HepG2 (cell line): Measurements from ENCODE around the gene TMX1. TPM values are rescaled to one million over a fixed set of nuclear protein-coding genes. Genes with fewer than 3 reads are reported as not detected.

Experiments used
- ATAC-seq: fragments of 200-7000 bp; cut with Tn5 transposase; 3 replicates; pipeline ENCODE4 v1.9.1; 2020; ENCODE audit warnings: mild to moderate bottlenecking, moderate library complexity
- BruUV-seq: library from RNA; stranded (reverse); fragments of 400-500 nt; replicated peaks from 2 replicates; lab custom pipeline; 2021; lab: Mats Ljungman, UMichigan
- CTCF ChIA-PET: fragments of 300-600 bp; formaldehyde crosslinking; extraction: SDS; loops from one replicate; lab custom pipeline; 2021; ENCODE audit warnings: low total read pairs, inconsistent platforms, low intra/inter-chr PET ratio; lab: Yijun Ruan, JAX
- POLR2A ChIA-PET: fragments of 350-600 bp; sonication (Branson Sonifier 250); formaldehyde crosslinking; loops from one replicate; lab custom pipeline; 2020; ENCODE audit warnings: antibody characterized with exemption, inconsistent platforms; lab: Yijun Ruan, JAX
- DNase-seq: peaks from one replicate; pipeline ENCODE4 v3.0.0-alpha.2; 2015; ENCODE audit warnings: low spot score
- FAIRE-seq: peaks from 3 replicates; lab custom pipeline; 2011; peaks lifted over from hg19 to GRCh38; lab: Jason Lieb, UNC
- H2AFZ ChIP-seq: one replicate; pipeline ENCODE4 v1.6.1; 2011; ENCODE audit warnings: low read length, inconsistent platforms
- H3K27ac ChIP-seq: fragments of 300-600 bp; 3 replicates; pipeline ENCODE4 v1.8.0; 2011; ENCODE audit warnings: mixed run types, mild to moderate bottlenecking, mixed read lengths, low read length, inconsistent platforms; ENCODE audit not compliant: insufficient read depth; ENCODE audit errors: extremely low read length
- H3K27me3 ChIP-seq, 2 experiments: fragments of 200-600 bp in 1 of 2; 2 replicates in 1 of 2; 3 replicates in 1 of 2; pipeline versions ENCODE4 v1.6.0 to v1.8.0; 2011; ENCODE audit warnings: low read length in 2 of 2, mild to moderate bottlenecking in 2 of 2, moderate library complexity in 2 of 2, inconsistent platforms in 1 of 2; ENCODE audit not compliant: insufficient read depth in 2 of 2, control insufficient read depth in 1 of 2
- H3K36me3 ChIP-seq, 2 experiments: fragments of 200-600 bp in 1 of 2; replicated peaks in 1 of 2; 2 replicates in 1 of 2; 3 replicates in 1 of 2; pipeline versions ENCODE4 v1.5.1 to v1.8.0; 2011; ENCODE audit warnings: low read length in 2 of 2, inconsistent platforms in 1 of 2; ENCODE audit not compliant: insufficient read depth in 2 of 2, control insufficient read depth in 1 of 2
- H3K4me1 ChIP-seq: 2 replicates; pipeline ENCODE4 v1.5.1; 2012; ENCODE audit warnings: low read length, inconsistent platforms; ENCODE audit not compliant: insufficient read depth
- H3K4me2 ChIP-seq: 2 replicates; pipeline ENCODE4 v1.6.0; 2011; ENCODE audit warnings: low read depth, low read length, inconsistent platforms
- H3K4me3 ChIP-seq, 3 experiments: fragments of 200-600 bp in 1 of 3; sonication (generic), shearing (Covaris generic) in 1 of 3; replicated peaks in 1 of 3; 2 replicates each; pipeline ENCODE4 v1.5.1; 2011 to 2016; ENCODE audit warnings: low read length in 3 of 3, inconsistent platforms in 2 of 3, low read depth in 2 of 3, mild to moderate bottlenecking in 2 of 3, control low read depth in 1 of 3, mixed read lengths in 1 of 3; ENCODE audit not compliant: insufficient read depth in 1 of 3
- H3K79me2 ChIP-seq: one replicate; pipeline ENCODE4 v1.6.1; 2011; ENCODE audit warnings: low read length, inconsistent platforms; ENCODE audit not compliant: insufficient read depth
- H3K9ac ChIP-seq: 2 replicates; pipeline ENCODE4 v1.6.0; 2011; ENCODE audit warnings: mild to moderate bottlenecking, low read depth, low read length, inconsistent platforms; ENCODE audit not compliant: insufficient read depth
- H3K9me3 ChIP-seq: 2 replicates; pipeline ENCODE4 v1.5.1; 2012; ENCODE audit warnings: mild to moderate bottlenecking, low read length
- H4K20me1 ChIP-seq: 2 replicates; pipeline ENCODE4 v1.6.0; 2011; ENCODE audit warnings: inconsistent platforms, mild to moderate bottlenecking, low read length, moderate library complexity; ENCODE audit not compliant: insufficient read depth
- CCDC6 ChIP-seq: sonication (generic); formaldehyde crosslinking; IDR thresholded peaks from 2 replicates; pipeline ENCODE4 v1.8.1; 2022; ENCODE audit warnings: mild to moderate bottlenecking, missing genetic modification reagents, moderate library complexity
- FOXC1 ChIP-seq: sonication (generic); formaldehyde crosslinking; IDR thresholded peaks from 2 replicates; pipeline ENCODE4 v1.8.0; 2022; ENCODE audit warnings: mild to moderate bottlenecking, missing genetic modification reagents, borderline replicate concordance
- FOXO1 ChIP-seq: sonication (generic); formaldehyde crosslinking; IDR thresholded peaks from 2 replicates; pipeline ENCODE4 v1.4.0; 2020; ENCODE audit warnings: missing genetic modification reagents
- HNRNPK ChIP-seq: fragments of 200-400 bp; formaldehyde crosslinking; IDR thresholded peaks from 2 replicates; pipeline ENCODE4 v1.6.1; 2018; ENCODE audit warnings: low read length, low read depth, moderate library complexity, mild to moderate bottlenecking; ENCODE audit not compliant: poor library complexity, severe bottlenecking
- KDM2A ChIP-seq: sonication (generic); formaldehyde crosslinking; IDR thresholded peaks from 2 replicates; pipeline ENCODE4 v1.4.0; 2020; ENCODE audit warnings: low read depth, missing genetic modification reagents, borderline replicate concordance
- KLF6 ChIP-seq: IDR thresholded peaks from 2 replicates; pipeline ENCODE4 v1.8.0; 2016; ENCODE audit warnings: missing biosample characterization, missing genetic modification reagents
- RELA ChIP-seq: sonication (generic); formaldehyde crosslinking; IDR thresholded peaks from 2 replicates; pipeline ENCODE4 v1.4.0; 2020; ENCODE audit warnings: missing genetic modification reagents
- REPIN1 ChIP-seq: sonication (generic); formaldehyde crosslinking; IDR thresholded peaks from 2 replicates; pipeline ENCODE4 v1.8.0; 2022; ENCODE audit warnings: missing genetic modification reagents, low read depth, mild to moderate bottlenecking, borderline replicate concordance
- SAFB2 ChIP-seq: sonication (generic); formaldehyde crosslinking; IDR thresholded peaks from 2 replicates; pipeline ENCODE4 v1.5.1; 2020; ENCODE audit warnings: missing genetic modification reagents, low read depth, mild to moderate bottlenecking, borderline replicate concordance
- ZKSCAN8 ChIP-seq: IDR thresholded peaks from 2 replicates; pipeline ENCODE4 v1.6.1; 2016; ENCODE audit warnings: borderline replicate concordance, missing genetic modification reagents, missing compliant biosample characterization
- WGBS: methylation state at CpG from one replicate; pipeline ENCODE4 v1.1.6; 2017; ENCODE audit warnings: low lambda C conversion rate; 5-methylcytosine and 5-hydroxymethylcytosine counted together
- in situ Hi-C: cut with HindIII; loops from 2 replicates; pipeline ENCODE4 v1.10.0; 2017; ENCODE audit warnings: low pct_unique_long_range_greater_than_20kb; ENCODE audit not compliant: extremely low pct_ligation_motif_present
- intact Hi-C: fragments of 100-400 bp; cut with micrococcal nuclease; formaldehyde crosslinking; loops from one replicate; pipeline ENCODE4 v1.10.0; 2022; ENCODE audit not compliant: unreplicated experiment
- polyA plus RNA-seq, 8 experiments: library from polyadenylated mRNA; depleted of rRNA in 3 of 8; stranded (reverse) in 7 of 8; unstranded in 1 of 8; fragments of >200 nt; fragmentation: Illumina TruSeq in 4 of 8; extraction: Trizol in 4 of 8; gene quantifications; 2 replicates each; pipeline versions ENCODE4 v1.2.1 to v1.2.3, GENCODE V29; 2011 to 2016; ENCODE audit warnings: low read depth in 4 of 8, missing spikeins in 1 of 8, mixed read lengths in 1 of 8; ENCODE audit not compliant: insufficient read depth in 1 of 8
- total RNA-seq, 5 experiments: library from RNA; depleted of rRNA; stranded (reverse); fragments of >200 nt; fragmentation: Illumina TruSeq; extraction: Trizol; gene quantifications; 2 replicates each; pipeline ENCODE4 v1.2.3, GENCODE V29; 2016; ENCODE audit warnings: low read depth in 1 of 5
- TF ChIP-seq, protein P1 (sequence below): sonication (generic); formaldehyde crosslinking; IDR thresholded peaks from 2 replicates; pipeline ENCODE4 v1.4.0; 2020; ENCODE audit warnings: missing genetic modification reagents
- TF ChIP-seq, protein P2 (sequence below): sonication (generic); formaldehyde crosslinking; IDR thresholded peaks from 2 replicates; pipeline ENCODE4 v1.4.0; 2020; ENCODE audit warnings: mild to moderate bottlenecking, missing genetic modification reagents, borderline replicate concordance
- TF ChIP-seq, protein P3 (sequence below): sonication (generic); formaldehyde crosslinking; IDR thresholded peaks from 2 replicates; pipeline ENCODE4 v1.8.1; 2023; ENCODE audit warnings: mild to moderate bottlenecking, missing genetic modification reagents, borderline replicate concordance

The TMX1 gene
- total and polyA plus RNA-seq, 2 of the 13 experiments (the other 11 are each of a cell fraction or from before 2014, with no cell fraction given) = 23.0 to 56.8 TPM

DNA sequence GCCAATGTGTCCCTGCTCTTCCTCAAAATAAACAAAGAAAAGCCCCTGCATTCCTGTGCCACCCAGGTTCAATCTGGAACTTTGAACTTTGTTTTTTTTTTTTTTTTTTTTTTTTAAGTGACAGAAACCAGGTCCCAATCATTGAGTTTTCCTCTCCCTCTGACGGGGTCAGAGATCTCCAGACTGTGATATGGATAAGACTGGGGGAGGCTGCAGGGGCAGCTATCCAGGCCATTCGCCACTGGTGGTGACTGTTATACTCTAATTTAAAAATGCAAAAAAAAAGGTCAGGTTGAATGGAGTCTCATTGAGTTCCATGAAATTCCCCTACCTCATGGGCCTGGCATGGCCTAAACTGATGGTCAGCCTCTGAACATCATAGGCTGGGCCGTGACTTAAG lies 57.0 kb downstream of the TMX1 start:
- FAIRE-seq (no peak), ATAC-seq (no peak), DNase-seq (no peak)
- peaks cover 0 to 4% of the 10 kb centered on the region in 2 experiments; a peak in 1 of 5 replicates for H3K27me3 ChIP-seq
- H4K20me1 ChIP-seq = no peaks in the 10 kb centered on the region
- H3K27ac ChIP-seq = no peak overlapping the region
- TF ChIP-seq, protein P1, sequence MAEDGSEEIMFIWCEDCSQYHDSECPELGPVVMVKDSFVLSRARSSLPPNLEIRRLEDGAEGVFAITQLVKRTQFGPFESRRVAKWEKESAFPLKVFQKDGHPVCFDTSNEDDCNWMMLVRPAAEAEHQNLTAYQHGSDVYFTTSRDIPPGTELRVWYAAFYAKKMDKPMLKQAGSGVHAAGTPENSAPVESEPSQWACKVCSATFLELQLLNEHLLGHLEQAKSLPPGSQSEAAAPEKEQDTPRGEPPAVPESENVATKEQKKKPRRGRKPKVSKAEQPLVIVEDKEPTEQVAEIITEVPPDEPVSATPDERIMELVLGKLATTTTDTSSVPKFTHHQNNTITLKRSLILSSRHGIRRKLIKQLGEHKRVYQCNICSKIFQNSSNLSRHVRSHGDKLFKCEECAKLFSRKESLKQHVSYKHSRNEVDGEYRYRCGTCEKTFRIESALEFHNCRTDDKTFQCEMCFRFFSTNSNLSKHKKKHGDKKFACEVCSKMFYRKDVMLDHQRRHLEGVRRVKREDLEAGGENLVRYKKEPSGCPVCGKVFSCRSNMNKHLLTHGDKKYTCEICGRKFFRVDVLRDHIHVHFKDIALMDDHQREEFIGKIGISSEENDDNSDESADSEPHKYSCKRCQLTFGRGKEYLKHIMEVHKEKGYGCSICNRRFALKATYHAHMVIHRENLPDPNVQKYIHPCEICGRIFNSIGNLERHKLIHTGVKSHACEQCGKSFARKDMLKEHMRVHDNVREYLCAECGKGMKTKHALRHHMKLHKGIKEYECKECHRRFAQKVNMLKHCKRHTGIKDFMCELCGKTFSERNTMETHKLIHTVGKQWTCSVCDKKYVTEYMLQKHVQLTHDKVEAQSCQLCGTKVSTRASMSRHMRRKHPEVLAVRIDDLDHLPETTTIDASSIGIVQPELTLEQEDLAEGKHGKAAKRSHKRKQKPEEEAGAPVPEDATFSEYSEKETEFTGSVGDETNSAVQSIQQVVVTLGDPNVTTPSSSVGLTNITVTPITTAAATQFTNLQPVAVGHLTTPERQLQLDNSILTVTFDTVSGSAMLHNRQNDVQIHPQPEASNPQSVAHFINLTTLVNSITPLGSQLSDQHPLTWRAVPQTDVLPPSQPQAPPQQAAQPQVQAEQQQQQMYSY (CRISPR knock-in tag) = no peak
- in situ Hi-C loops = no loop called here
- H3K9me3 ChIP-seq = no peaks in the 10 kb centered on the region
- H3K9ac ChIP-seq = no peak overlapping the region
- no peaks in the 10 kb centered on the region for H3K36me3 ChIP-seq
- no peak overlapping the region for H3K4me2 ChIP-seq
- CTCF ChIA-PET = no interaction called here
- no peak overlapping the region for H2AFZ ChIP-seq
- H3K4me3 ChIP-seq = no peak overlapping the region
- POLR2A ChIA-PET = interaction anchor here (0.7 kb wide), 1 partner anchor 82 kb away, joined by 5 read pairs; no protein-coding TSS in a partner anchor
- intact Hi-C loops = no loop called here
- H3K79me2 ChIP-seq = no peaks in the 10 kb centered on the region
- no TSS peak for BruUV-seq
- 23% methylated on average over 3 of the region's 3 CpGs for WGBS
- 0 out of 2 replicates have a peak, but pooled peaks cover 6% of the 10 kb centered on the region for H3K4me1 ChIP-seq

DNA sequence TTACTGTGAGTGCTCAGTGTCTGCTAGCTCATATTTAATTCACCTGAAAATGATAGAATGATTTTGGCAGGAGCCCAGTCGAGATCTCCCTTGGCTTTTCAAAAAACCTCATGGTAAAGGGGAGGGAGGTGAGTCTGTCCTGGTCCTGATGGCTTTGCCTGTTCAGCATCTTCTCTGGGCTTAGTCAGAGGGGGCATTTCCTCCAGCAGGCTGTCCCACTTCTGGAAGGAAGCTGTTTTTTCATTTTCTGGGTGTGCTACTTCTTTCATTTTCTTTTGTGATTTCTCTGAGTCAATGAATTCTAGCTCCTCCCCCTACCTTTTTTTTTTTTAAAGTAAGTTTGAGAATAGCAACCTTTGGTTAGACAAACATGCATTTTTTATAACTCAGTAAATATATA lies 58.8 kb downstream of the TMX1 start:
- Histone ChIP-seq H3K27ac (no peak overlapping the region), H3K27me3 (no peaks in the 10 kb centered on the region), H4K20me1 (no peaks in the 10 kb centered on the region), H3K4me1 (0 out of 2 replicates have a peak, but pooled peaks cover 6% of the 10 kb centered on the region), H3K9ac (no peak overlapping the region), H2AFZ (no peak overlapping the region), H3K79me2 (no peaks in the 10 kb centered on the region), H3K9me3 (no peaks in the 10 kb centered on the region), H3K4me3 (no peak overlapping the region), H3K4me2 (no peak overlapping the region), H3K36me3 (no peaks in the 10 kb centered on the region)
- intact Hi-C loops = no loop called here
- WGBS = 0% methylated on average over 1 of the region's 1 CpG
- CTCF ChIA-PET = no interaction called here
- no peak for FAIRE-seq
- no peak for ATAC-seq
- in situ Hi-C loops = no loop called here
- POLR2A ChIA-PET = no interaction called here
- no TSS peak for BruUV-seq
- no peak for DNase-seq
- TF ChIP-seq FOXO1 (CRISPR knock-in tag) (no peak), KDM2A (CRISPR knock-in tag) (no peak), CCDC6 (no peak), REPIN1 (no peak), SAFB2 (CRISPR knock-in tag) (no peak), KLF6 (CRISPR knock-in tag) (no peak), RELA (CRISPR knock-in tag) (no peak), ZKSCAN8 (no peak), HNRNPK (no peak), FOXC1 (CRISPR knock-in tag) (no peak)
- TF ChIP-seq, protein P2, sequence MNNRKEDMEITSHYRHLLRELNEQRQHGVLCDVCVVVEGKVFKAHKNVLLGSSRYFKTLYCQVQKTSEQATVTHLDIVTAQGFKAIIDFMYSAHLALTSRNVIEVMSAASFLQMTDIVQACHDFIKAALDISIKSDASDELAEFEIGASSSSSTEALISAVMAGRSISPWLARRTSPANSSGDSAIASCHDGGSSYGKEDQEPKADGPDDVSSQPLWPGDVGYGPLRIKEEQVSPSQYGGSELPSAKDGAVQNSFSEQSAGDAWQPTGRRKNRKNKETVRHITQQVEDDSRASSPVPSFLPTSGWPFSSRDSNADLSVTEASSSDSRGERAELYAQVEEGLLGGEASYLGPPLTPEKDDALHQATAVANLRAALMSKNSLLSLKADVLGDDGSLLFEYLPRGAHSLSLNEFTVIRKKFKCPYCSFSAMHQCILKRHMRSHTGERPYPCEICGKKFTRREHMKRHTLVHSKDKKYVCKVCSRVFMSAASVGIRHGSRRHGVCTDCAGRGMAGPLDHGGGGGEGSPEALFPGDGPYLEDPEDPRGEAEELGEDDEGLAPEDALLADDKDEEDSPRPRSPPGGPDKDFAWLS = no peak
- TF ChIP-seq, protein P3, sequence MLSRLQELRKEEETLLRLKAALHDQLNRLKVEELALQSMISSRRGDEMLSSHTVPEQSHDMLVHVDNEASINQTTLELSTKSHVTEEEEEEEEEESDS (CRISPR knock-in tag) = no peak
